MM.1S (cell line): ENCODE results near the gene HOXB2.

Experiments
- DNase-seq: peaks from one replicate; pipeline ENCODE4 v3.0.0-alpha.2; 2015
- H2AFZ ChIP-seq: fragments of 300-600 bp; sonication (generic); 2 replicates; pipeline ENCODE4 v1.6.0; 2016; ENCODE audit warnings: antibody characterized with exemption, low read length
- H3F3A ChIP-seq: fragments of 300-600 bp; sonication (generic); 2 replicates; pipeline ENCODE4 v1.6.1; 2016; ENCODE audit warnings: mild to moderate bottlenecking, antibody characterized with exemption, low read length, moderate library complexity, mixed read lengths; ENCODE audit not compliant: insufficient read depth
- H3K27ac ChIP-seq: fragments of 300-600 bp; sonication (generic); 2 replicates; pipeline ENCODE4 v1.5.1; 2016; ENCODE audit warnings: mild to moderate bottlenecking, low read length
- H3K27me3 ChIP-seq: fragments of 300-600 bp; sonication (generic); replicated peaks from 2 replicates; pipeline ENCODE4 v1.6.0; 2016; ENCODE audit warnings: low read length; ENCODE audit not compliant: insufficient read depth
- H3K36me3 ChIP-seq: fragments of 300-600 bp; sonication (generic); replicated peaks from 2 replicates; pipeline ENCODE4 v1.6.1; 2016; ENCODE audit warnings: mild to moderate bottlenecking, low read length, mixed read lengths; ENCODE audit not compliant: insufficient read depth
- H3K4me1 ChIP-seq: fragments of 300-600 bp; sonication (generic); 2 replicates; pipeline ENCODE4 v1.6.1; 2016; ENCODE audit warnings: low read length, mixed read lengths
- H3K4me2 ChIP-seq: fragments of 300-600 bp; sonication (generic); 2 replicates; pipeline ENCODE4 v1.6.0; 2016; ENCODE audit warnings: low read depth, low read length
- H3K4me3 ChIP-seq: fragments of 300-600 bp; sonication (generic); 2 replicates; pipeline ENCODE4 v1.5.1; 2016; ENCODE audit warnings: low read length, mixed read lengths
- H3K79me2 ChIP-seq: fragments of 300-600 bp; sonication (generic); 2 replicates; pipeline ENCODE4 v1.6.1; 2016; ENCODE audit warnings: mixed run types, low read length, mixed read lengths
- H3K9ac ChIP-seq: fragments of 300-600 bp; sonication (generic); 2 replicates; pipeline ENCODE4 v1.6.1; 2016; ENCODE audit warnings: low read length, mixed read lengths
- H3K9me2 ChIP-seq: fragments of 300-600 bp; sonication (generic); replicated peaks from 2 replicates; pipeline ENCODE4 v1.6.1; 2016; ENCODE audit warnings: mild to moderate bottlenecking, low read length, mixed read lengths; ENCODE audit not compliant: insufficient read depth
- H3K9me3 ChIP-seq: fragments of 300-600 bp; sonication (generic); replicated peaks from 2 replicates; pipeline ENCODE4 v1.6.1; 2016; ENCODE audit warnings: mild to moderate bottlenecking, low read length, mixed read lengths; ENCODE audit not compliant: insufficient read depth
- H4K20me1 ChIP-seq: fragments of 300-600 bp; sonication (generic); 2 replicates; pipeline ENCODE4 v1.6.1; 2016; ENCODE audit warnings: mild to moderate bottlenecking, low read length, moderate library complexity, mixed read lengths; ENCODE audit not compliant: insufficient read depth
- CTCF ChIP-seq: fragments of 300-600 bp; sonication (generic); IDR thresholded peaks from 2 replicates; pipeline ENCODE4 v1.5.1; 2016; ENCODE audit warnings: antibody characterized with exemption, low read length, mixed read lengths
- EZH2 ChIP-seq: fragments of 300-600 bp; sonication (generic); optimal IDR thresholded peaks from 2 replicates; pipeline ENCODE3; 2017; ENCODE audit warnings: low read depth, mild to moderate bottlenecking, antibody characterized with exemption, low read length, mixed read lengths
- EZH2phosphoT487 ChIP-seq: fragments of 300-600 bp; sonication (generic); IDR thresholded peaks from 2 replicates; pipeline ENCODE4 v1.6.1; 2018; ENCODE audit warnings: antibody characterized with exemption, low read length

HOXB2 gene

GRCh38 chr17:48556576-48557401 is 11.9 kb upstream of the HOXB2 start:
- TF ChIP-seq EZH2phosphoT487 (no peak), EZH2 (no peak), CTCF (no peak)
- no peak overlapping the region for H3K4me3 ChIP-seq
- DNase-seq: no peak
- no peaks in the 10 kb centered on the region for H3K4me1 ChIP-seq
- no peaks in the 10 kb centered on the region for H3K9me3 ChIP-seq
- no peaks in the 10 kb centered on the region for H3K9me2 ChIP-seq
- no peaks in the 10 kb centered on the region for H3F3A ChIP-seq
- H2AFZ ChIP-seq: no peak overlapping the region
- no peak overlapping the region for H3K4me2 ChIP-seq
- no peak overlapping the region for H3K9ac ChIP-seq
- H3K79me2 ChIP-seq: no peaks in the 10 kb centered on the region
- no peaks in the 10 kb centered on the region for H4K20me1 ChIP-seq
- H3K27me3 ChIP-seq: no peaks in the 10 kb centered on the region
- H3K27ac ChIP-seq: no peak overlapping the region
- H3K36me3 ChIP-seq: no peaks in the 10 kb centered on the region

GRCh38 chr17:48556229-48556575 is 11.3 kb upstream of the HOXB2 start:
- no peaks in the 10 kb centered on the region for H3K27me3 ChIP-seq
- H3K4me1 ChIP-seq: no peaks in the 10 kb centered on the region
- no peak overlapping the region for H3K4me3 ChIP-seq
- TF ChIP-seq EZH2 (no peak), EZH2phosphoT487 (no peak), CTCF (no peak)
- H3F3A ChIP-seq: no peaks in the 10 kb centered on the region
- H3K36me3 ChIP-seq: no peaks in the 10 kb centered on the region
- no peak overlapping the region for H3K27ac ChIP-seq
- no peak overlapping the region for H2AFZ ChIP-seq
- no peaks in the 10 kb centered on the region for H3K9me2 ChIP-seq
- no peak overlapping the region for H3K9ac ChIP-seq
- H3K4me2 ChIP-seq: no peak overlapping the region
- H3K9me3 ChIP-seq: no peaks in the 10 kb centered on the region
- no peaks in the 10 kb centered on the region for H3K79me2 ChIP-seq
- DNase-seq: no peak
- no peaks in the 10 kb centered on the region for H4K20me1 ChIP-seq

- H3F3A ChIP-seq: no peaks in the 10 kb centered on the region
- H4K20me1 ChIP-seq: no peaks in the 10 kb centered on the region
- no peaks in the 10 kb centered on the region for H3K79me2 ChIP-seq
- H3K4me2 ChIP-seq: no peak overlapping the region
- DNase-seq: no peak
- H3K4me3 ChIP-seq: no peak overlapping the region
- no peaks in the 10 kb centered on the region for H3K36me3 ChIP-seq
- H3K4me1 ChIP-seq: no peaks in the 10 kb centered on the region
- H3K9me3 ChIP-seq: no peaks in the 10 kb centered on the region
- no peak overlapping the region for H2AFZ ChIP-seq
- TF ChIP-seq CTCF: no peak
- TF ChIP-seq EZH2: no peak
- H3K9me2 ChIP-seq: no peaks in the 10 kb centered on the region
- no peak overlapping the region for H3K9ac ChIP-seq
- H3K27me3 ChIP-seq: no peaks in the 10 kb centered on the region
- no peak overlapping the region for H3K27ac ChIP-seq
Measured at GRCh38 chr17:48555258-48556228, 10.6 kb upstream of the HOXB2 start.
